GM10266 (cell line): Measurements from ENCODE around the gene LRRC45.

ENCODE experiments used
- DNase-seq: peaks from one replicate; pipeline ENCODE4 v3.0.0; 2012; ENCODE audit errors: extremely low spot score
- CTCF ChIP-seq: IDR thresholded peaks from 2 replicates; pipeline ENCODE4 v1.5.1; 2012; ENCODE audit warnings: mild to moderate bottlenecking, low read depth; ENCODE audit not compliant: control insufficient read depth, insufficient read depth; ENCODE audit errors: missing control alignments

The LRRC45 gene

GRCh38 chr17:82022981-82023446 is at the start of gene LRRC45:
LRRC45 (plus strand) TSS chr17:82023305; CDS start chr17:82023644, 339 bp downstream.
- peak; percentile 100 for DNase-seq
- no peak for TF ChIP-seq CTCF

DNA sequence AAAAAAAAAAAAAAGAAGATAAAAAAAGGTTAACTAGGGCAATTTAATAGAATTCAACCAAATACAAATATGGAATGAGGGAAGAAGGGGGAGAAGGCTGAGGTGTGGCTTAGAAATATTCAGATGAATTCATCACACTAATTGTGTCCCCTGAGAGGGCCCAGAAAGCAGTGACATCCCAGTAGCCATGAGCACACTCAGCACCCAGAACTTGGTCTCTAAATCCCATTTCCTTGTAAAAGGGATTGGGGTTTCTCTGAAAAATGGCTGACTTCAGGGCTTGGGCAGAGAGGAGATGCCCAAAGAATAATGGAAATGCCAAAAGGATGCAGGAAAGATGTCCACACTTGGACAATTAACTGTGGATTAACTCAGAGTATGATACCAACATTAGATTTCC is 49.7 kb upstream of the LRRC45 start:
- no peak for TF ChIP-seq CTCF
- DNase-seq, result no peak

DNA sequence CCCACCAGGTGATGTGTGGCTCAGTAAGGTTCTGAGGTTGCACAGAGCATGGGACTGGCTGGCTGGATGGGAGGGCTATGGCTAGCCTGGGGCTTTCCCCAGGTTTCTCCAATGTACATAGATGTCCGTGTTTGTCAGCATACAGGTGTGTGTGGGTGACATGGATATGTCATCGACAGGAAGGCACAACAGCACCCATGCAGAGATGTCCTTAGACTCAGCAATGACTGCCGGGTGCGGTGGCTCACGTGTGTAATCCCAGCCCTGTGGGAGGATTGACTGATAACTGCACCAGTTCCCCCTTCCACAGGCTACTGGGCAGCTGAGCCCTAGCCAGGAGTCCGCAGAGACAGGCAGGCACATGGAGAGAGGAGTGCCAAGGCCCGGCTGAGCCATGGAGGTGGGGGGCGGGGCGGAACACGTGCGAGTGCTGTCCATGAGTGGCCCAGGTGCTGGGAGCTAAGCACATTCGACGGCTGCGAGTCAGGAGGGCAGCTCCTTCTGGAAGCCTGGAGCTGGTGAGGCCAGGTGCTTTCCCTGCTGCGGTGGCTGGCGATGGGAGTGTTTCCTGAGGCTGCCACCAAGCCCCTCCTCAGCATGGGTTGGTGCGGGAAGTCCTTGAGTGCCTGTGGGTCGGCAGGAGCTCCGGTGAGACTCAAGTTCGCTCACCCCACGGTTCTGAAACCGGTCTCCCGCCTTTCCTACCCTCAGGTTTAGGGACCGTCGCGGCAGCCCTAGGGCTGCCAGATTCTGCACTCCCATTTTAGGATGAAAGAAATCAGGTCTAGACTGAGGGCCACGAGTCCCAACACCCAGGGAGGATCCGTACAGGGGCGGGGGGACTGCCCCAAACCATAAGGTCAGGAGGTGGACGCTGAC is 46.5 kb upstream of the LRRC45 start:
- TF ChIP-seq CTCF, result no peak
- DNase-seq, result no peak

DNA sequence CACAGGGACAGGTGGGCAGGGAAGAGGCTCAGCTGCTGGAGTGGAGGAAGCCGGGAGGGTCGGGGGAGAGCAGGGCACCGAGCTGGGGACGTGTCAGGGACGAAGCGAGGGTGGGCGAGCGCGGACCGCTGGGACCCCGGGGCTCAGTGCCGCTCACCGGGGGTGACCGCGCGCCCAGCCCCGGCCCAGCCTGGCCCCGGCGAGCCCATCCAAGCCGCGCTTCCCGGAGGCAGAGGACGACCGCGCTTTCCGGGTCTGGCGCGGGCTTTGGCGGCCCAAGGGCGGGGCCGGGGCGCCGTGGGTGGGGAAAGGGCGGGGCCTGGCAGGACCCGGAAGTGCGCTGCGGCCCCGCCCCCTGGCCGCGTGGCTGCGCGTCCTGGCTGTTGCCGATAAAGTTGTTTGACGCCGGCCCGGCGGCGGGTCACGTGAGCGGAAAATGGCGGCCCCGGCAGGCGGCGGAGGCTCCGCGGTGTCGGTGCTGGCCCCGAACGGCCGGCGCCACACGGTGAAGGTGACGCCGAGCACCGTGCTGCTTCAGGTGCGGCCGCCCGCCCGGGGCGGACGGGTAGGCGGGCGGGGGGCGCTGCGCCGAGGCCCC is 45.8 kb upstream of the LRRC45 start, which contains the start of gene ASPSCR1:
TSS of gene ASPSCR1 (plus strand) at position 419 of the 598 bp plus-strand sequence. CDS start at position 437, 18 bp downstream.
- peak; percentile 98 for DNase-seq

GRCh38 chr17:81978524-81979298 is 44.4 kb upstream of the LRRC45 start:
- no peak for DNase-seq
- TF ChIP-seq CTCF, result no peak

More for the DNA sequence above, 45.8 kb upstream of the LRRC45 start, which contains the start of gene ASPSCR1:
- TF ChIP-seq CTCF, result no peak

DNA sequence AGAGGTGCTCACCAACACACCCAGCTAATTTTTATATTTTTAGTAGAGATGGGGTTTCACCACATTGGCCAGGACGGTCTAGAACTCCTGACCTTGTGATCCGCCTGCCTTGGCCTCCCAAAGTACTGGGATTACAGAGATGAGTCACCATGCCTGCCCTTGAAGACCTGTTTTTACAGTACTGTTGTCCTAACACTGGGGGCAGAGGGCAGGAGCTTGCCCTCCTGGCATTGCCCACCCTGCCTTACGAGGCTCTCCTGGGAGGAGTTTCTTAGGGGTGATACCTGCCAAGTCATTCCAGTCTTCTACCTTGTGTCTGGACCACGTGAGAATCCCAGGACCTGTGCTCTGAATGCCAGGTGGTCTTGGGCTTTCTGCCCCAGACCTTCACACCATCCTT is 43.0 kb upstream of the LRRC45 start:
- no peak for TF ChIP-seq CTCF
- DNase-seq, result no peak
